HCT116 (cell line): ENCODE results near the gene RRAGD. TPM values are rescaled to one million over a fixed set of nuclear protein-coding genes. Genes with fewer than 3 reads are reported as not detected.

Source experiments
- ATAC-seq: fragments of 200-7000 bp; cut with Tn5 transposase; 2 replicates; pipeline ENCODE4 v1.9.1; 2020; ENCODE audit warnings: mild to moderate bottlenecking, moderate library complexity
- BruUV-seq: library from RNA; stranded (reverse); fragments of 400-500 nt; replicated peaks from 2 replicates; lab custom pipeline; 2021; lab: Mats Ljungman, UMichigan
- CTCF ChIA-PET: fragments of 300-600 bp; sonication (Branson Sonifier 250); formaldehyde crosslinking; loops from one replicate; lab custom pipeline; 2021; ENCODE audit warnings: antibody characterized with exemption; lab: Charles Lee
- POLR2A ChIA-PET: fragments of 300-600, 350-600 bp; sonication (Branson Sonifier 250); formaldehyde crosslinking; loops from one replicate; lab custom pipeline; 2021; ENCODE audit warnings: antibody characterized with exemption; lab: Charles Lee
- RAD21 ChIA-PET, 2 experiments: fragments of 300-600 bp; sonication (Branson Sonifier 250); formaldehyde crosslinking; loops; one replicate each; lab custom pipeline; 2023; ENCODE audit warnings: low total read pairs in 2 of 2; ENCODE audit not compliant: uncharacterized antibody in 2 of 2, unreplicated experiment in 2 of 2, low non-redundant PET in 1 of 2; lab: Charles Lee
- DNase-seq: peaks from one replicate; pipeline ENCODE4 v3.0.0-alpha.2; 2010; ENCODE audit warnings: low read depth, low spot score
- H2AFZ ChIP-seq: fragments of 200-600 bp; shearing (Covaris generic), sonication (generic); 2 replicates; pipeline ENCODE4 v1.6.1; 2017; ENCODE audit warnings: low read depth, mixed run types, mixed read lengths, antibody characterized with exemption, low read length; ENCODE audit not compliant: poor library complexity, severe bottlenecking
- H3K27ac ChIP-seq: 2 replicates; pipeline ENCODE4 v1.5.1; 2012; ENCODE audit warnings: low read depth, low read length
- H3K27me3 ChIP-seq: fragments of 200-600 bp; sonication (generic); 2 replicates; pipeline ENCODE4 v1.6.1; 2016; ENCODE audit warnings: mixed run types, low read length, mixed read lengths; ENCODE audit not compliant: insufficient read depth
- H3K36me3 ChIP-seq, 2 experiments: fragments of 200-500 bp in 1 of 2; fragments of 200-600 bp in 1 of 2; sonication (Bioruptor generic) in 1 of 2; sonication (generic) in 1 of 2; 2 replicates each; pipeline versions ENCODE4 v1.5.1 to v1.6.1; 2014 to 2016; ENCODE audit warnings: low read length in 2 of 2, inconsistent platforms in 1 of 2, mixed read lengths in 1 of 2, mixed run types in 1 of 2; ENCODE audit not compliant: insufficient read depth in 2 of 2, control insufficient read depth in 1 of 2
- H3K4me1 ChIP-seq, 2 experiments: fragments of 200-600 bp in 1 of 2; sonication (generic) in 1 of 2; 2 replicates each; pipeline versions ENCODE4 v1.5.1 to v1.6.1; 2012 to 2017; ENCODE audit warnings: low read length in 2 of 2, inconsistent platforms in 1 of 2, mild to moderate bottlenecking in 1 of 2, mixed read lengths in 1 of 2, mixed run types in 1 of 2, moderate library complexity in 1 of 2; ENCODE audit not compliant: insufficient read depth in 2 of 2, control insufficient read depth in 1 of 2
- H3K4me2 ChIP-seq: fragments of 200-600 bp; sonication (generic); 2 replicates; pipeline ENCODE4 v1.6.1; 2017; ENCODE audit warnings: mixed run types, low read length, mixed read lengths
- H3K4me3 ChIP-seq, 2 experiments: fragments of 200-600 bp in 1 of 2; sonication (generic) in 1 of 2; replicated peaks in 1 of 2; 2 replicates each; pipeline ENCODE4 v1.5.1; 2011 to 2016; ENCODE audit warnings: low read length in 2 of 2, control low read depth in 1 of 2, low read depth in 1 of 2, mild to moderate bottlenecking in 1 of 2, mixed read lengths in 1 of 2, mixed run types in 1 of 2
- H3K79me2 ChIP-seq: fragments of 200-600 bp; sonication (generic); 2 replicates; pipeline ENCODE4 v1.6.1; 2017; ENCODE audit warnings: mild to moderate bottlenecking, mixed run types, low read length, moderate library complexity, mixed read lengths; ENCODE audit not compliant: insufficient read depth
- H3K9ac ChIP-seq: fragments of 200-600 bp; sonication (generic); 2 replicates; pipeline ENCODE4 v1.6.1; 2016; ENCODE audit warnings: low read length, mixed read lengths
- H3K9me2 ChIP-seq: fragments of 200-600 bp; sonication (generic), shearing (Covaris generic); 2 replicates; pipeline ENCODE4 v1.6.1; 2017; ENCODE audit warnings: mixed run types, mild to moderate bottlenecking, moderate library complexity; ENCODE audit not compliant: insufficient read depth
- H3K9me3 ChIP-seq, 2 experiments: fragments of 200-500 bp in 1 of 2; fragments of 200-600 bp in 1 of 2; sonication (Bioruptor generic) in 1 of 2; sonication (generic) in 1 of 2; 2 replicates each; pipeline ENCODE4 v1.6.1; 2014 to 2017; ENCODE audit warnings: low read length in 2 of 2, mixed read lengths in 2 of 2, inconsistent platforms in 1 of 2, low read depth in 1 of 2, mild to moderate bottlenecking in 1 of 2, mixed run types in 1 of 2, moderate library complexity in 1 of 2; ENCODE audit not compliant: control insufficient read depth in 1 of 2, insufficient read depth in 1 of 2
- H4K20me1 ChIP-seq: fragments of 200-600 bp; sonication (generic), shearing (Covaris generic); 2 replicates; pipeline ENCODE4 v1.6.1; 2017; ENCODE audit warnings: mixed run types, mild to moderate bottlenecking, moderate library complexity; ENCODE audit not compliant: insufficient read depth
- CBX3 ChIP-seq: IDR thresholded peaks from 2 replicates; pipeline ENCODE4 v1.6.1; 2012; ENCODE audit warnings: low read depth
- ELF1 ChIP-seq: IDR thresholded peaks from 2 replicates; pipeline ENCODE4 v1.6.1; 2012; ENCODE audit warnings: low read depth, borderline replicate concordance
- EZH2phosphoT487 ChIP-seq: fragments of 200-600 bp; IDR thresholded peaks from 2 replicates; pipeline ENCODE4 v1.6.1; 2018; ENCODE audit warnings: antibody characterized with exemption, borderline replicate concordance
- FOSL1 ChIP-seq: IDR thresholded peaks from 2 replicates; pipeline ENCODE4 v1.6.1; 2012; ENCODE audit warnings: low read depth
- JUND ChIP-seq: IDR thresholded peaks from 2 replicates; pipeline ENCODE4 v1.6.1; 2012
- POLR2A ChIP-seq: IDR thresholded peaks from 2 replicates; pipeline ENCODE4 v1.7.0; 2011; ENCODE audit warnings: borderline replicate concordance; ENCODE audit not compliant: insufficient read depth, insufficient read length; ENCODE audit errors: extremely low read depth
- RAD21 ChIP-seq: IDR thresholded peaks from 2 replicates; pipeline ENCODE4 v1.6.1; 2012; ENCODE audit warnings: low read depth, mild to moderate bottlenecking
- SIN3A ChIP-seq: IDR thresholded peaks from 2 replicates; pipeline ENCODE4 v1.6.1; 2012; ENCODE audit warnings: low read depth
- SP1 ChIP-seq: IDR thresholded peaks from 2 replicates; pipeline ENCODE4 v1.6.1; 2012; ENCODE audit warnings: low read depth
- SRF ChIP-seq: IDR thresholded peaks from 2 replicates; pipeline ENCODE4 v1.6.1; 2012; ENCODE audit warnings: low read depth
- YY1 ChIP-seq: IDR thresholded peaks from 2 replicates; pipeline ENCODE4 v1.6.1; 2011; ENCODE audit warnings: low read length, low read depth, moderate library complexity, mild to moderate bottlenecking; ENCODE audit not compliant: insufficient replicate concordance; ENCODE audit errors: extremely low read depth
- ZFX ChIP-seq: fragments of 450-650 bp; IDR thresholded peaks from 2 replicates; pipeline ENCODE4 v1.6.1; 2017
- ZNF274 ChIP-seq: fragments of 200-500 bp; sonication (Bioruptor generic); IDR thresholded peaks from 2 replicates; pipeline ENCODE4 v1.6.1; 2014; ENCODE audit warnings: mild to moderate bottlenecking, low read depth, low read length, inconsistent platforms
- intact Hi-C: fragments of 100-400 bp; cut with micrococcal nuclease; formaldehyde crosslinking; loops from 2 replicates; pipeline ENCODE4 v1.10.0; 2022
- total RNA-seq: library from RNA; stranded (reverse); gene quantifications from one replicate; pipeline ENCODE4 v1.2.1, GENCODE V29; 2021; ENCODE audit not compliant: unreplicated experiment
- TF ChIP-seq, protein P1 (sequence below): IDR thresholded peaks from 2 replicates; pipeline ENCODE4 v1.6.1; 2011; ENCODE audit warnings: mild to moderate bottlenecking, low read length, moderate library complexity; ENCODE audit not compliant: insufficient replicate concordance; ENCODE audit errors: extremely low read depth
- TF ChIP-seq, protein P2 (sequence below): IDR thresholded peaks from 2 replicates; pipeline ENCODE4 v1.6.1; 2012

RRAGD gene
- total RNA-seq, 1 experiment from 2014 or later, result 15.9 TPM

DNA sequence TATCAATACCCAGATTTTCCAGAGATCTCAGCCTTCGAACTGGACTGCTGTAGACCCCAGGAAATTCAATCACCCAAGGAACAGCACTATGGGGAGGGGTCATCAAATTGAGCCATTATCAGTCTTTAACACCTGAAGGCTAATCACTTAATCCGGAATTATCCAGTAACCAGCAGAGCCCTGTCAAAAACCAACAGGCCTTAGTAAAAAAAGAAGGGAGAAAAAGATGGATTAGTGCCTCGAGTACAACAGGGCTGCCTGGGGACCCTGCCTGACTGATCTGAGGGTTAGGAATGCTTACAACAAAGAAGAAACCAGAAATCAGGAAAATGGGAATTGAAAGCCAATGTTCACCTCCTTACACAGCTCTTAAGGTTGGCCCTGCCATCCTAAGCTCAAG is 7.6 kb downstream of the RRAGD start:
- no peak overlapping the region for H3K4me3 ChIP-seq
- 0 out of 2 replicates have a peak, but pooled peaks cover 3% of the 10 kb centered on the region for H3K79me2 ChIP-seq
- intact Hi-C loops, result no loop called here
- CTCF ChIA-PET, result no interaction called here
- TF ChIP-seq SRF, result no peak
- TF ChIP-seq CBX3, result no peak
- TF ChIP-seq EZH2phosphoT487, result no peak
- TF ChIP-seq POLR2A, result no peak
- no peak for TF ChIP-seq ZFX
- no peak for TF ChIP-seq SIN3A
- TF ChIP-seq, protein P1, sequence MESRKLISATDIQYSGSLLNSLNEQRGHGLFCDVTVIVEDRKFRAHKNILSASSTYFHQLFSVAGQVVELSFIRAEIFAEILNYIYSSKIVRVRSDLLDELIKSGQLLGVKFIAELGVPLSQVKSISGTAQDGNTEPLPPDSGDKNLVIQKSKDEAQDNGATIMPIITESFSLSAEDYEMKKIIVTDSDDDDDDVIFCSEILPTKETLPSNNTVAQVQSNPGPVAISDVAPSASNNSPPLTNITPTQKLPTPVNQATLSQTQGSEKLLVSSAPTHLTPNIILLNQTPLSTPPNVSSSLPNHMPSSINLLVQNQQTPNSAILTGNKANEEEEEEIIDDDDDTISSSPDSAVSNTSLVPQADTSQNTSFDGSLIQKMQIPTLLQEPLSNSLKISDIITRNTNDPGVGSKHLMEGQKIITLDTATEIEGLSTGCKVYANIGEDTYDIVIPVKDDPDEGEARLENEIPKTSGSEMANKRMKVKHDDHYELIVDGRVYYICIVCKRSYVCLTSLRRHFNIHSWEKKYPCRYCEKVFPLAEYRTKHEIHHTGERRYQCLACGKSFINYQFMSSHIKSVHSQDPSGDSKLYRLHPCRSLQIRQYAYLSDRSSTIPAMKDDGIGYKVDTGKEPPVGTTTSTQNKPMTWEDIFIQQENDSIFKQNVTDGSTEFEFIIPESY, result no peak
- no peak for TF ChIP-seq RAD21
- TF ChIP-seq ELF1, result no peak
- no peak for TF ChIP-seq FOSL1
- no peak for TF ChIP-seq JUND
- TF ChIP-seq ZNF274, result no peak
- TF ChIP-seq SP1, result no peak
- TF ChIP-seq YY1, result no peak
- TF ChIP-seq, protein P2, sequence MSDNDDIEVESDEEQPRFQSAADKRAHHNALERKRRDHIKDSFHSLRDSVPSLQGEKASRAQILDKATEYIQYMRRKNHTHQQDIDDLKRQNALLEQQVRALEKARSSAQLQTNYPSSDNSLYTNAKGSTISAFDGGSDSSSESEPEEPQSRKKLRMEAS, result no peak
- no peaks in the 10 kb centered on the region for H4K20me1 ChIP-seq
- no TSS peak for BruUV-seq
- no peaks in the 10 kb centered on the region for H3K4me1 ChIP-seq
- RAD21 ChIA-PET, result no interaction called here
- H3K9ac ChIP-seq, result no peak overlapping the region
- no peak overlapping the region for H2AFZ ChIP-seq
- POLR2A ChIA-PET, result no interaction called here
- DNase-seq, result no peak
- H3K9me3 ChIP-seq, result no peaks in the 10 kb centered on the region
- no peaks in the 10 kb centered on the region for H3K9me2 ChIP-seq
- no peaks in the 10 kb centered on the region for H3K36me3 ChIP-seq
- no peak for ATAC-seq
- H3K4me2 ChIP-seq, result no peak overlapping the region
- H3K27me3 ChIP-seq, result no peaks in the 10 kb centered on the region
- no peak overlapping the region for H3K27ac ChIP-seq
